Spleen (tissue), 11 donors: Measurements from ENCODE around the gene ATP10D. TPM values are rescaled to one million over a fixed set of nuclear protein-coding genes. Genes with fewer than 3 reads are reported as not detected.

Experiments used
- DNase-seq: peaks from one replicate; pipeline ENCODE4 v3.0.0-alpha.2; 2020
- H3K27ac ChIP-seq, 8 donors: fragments of 200-600 bp; sonication (generic) in 7 of 8; 1 replicate in 4 of 8; 2 replicates in 4 of 8; pipeline versions ENCODE4 v1.5.0 to v1.8.0; 2016 to 2021; ENCODE audit warnings: inconsistent platforms in 4 of 8, mild to moderate bottlenecking in 4 of 8, moderate library complexity in 1 of 8
- H3K27me3 ChIP-seq, 7 donors: fragments of 200-600 bp; sonication (generic) in 6 of 7; replicated peaks in 1 of 7; 1 replicate in 4 of 7; 2 replicates in 3 of 7; pipeline versions ENCODE4 v1.5.0 to v1.8.0; 2016 to 2021; ENCODE audit warnings: inconsistent platforms in 3 of 7, mild to moderate bottlenecking in 1 of 7
- H3K36me3 ChIP-seq, 6 donors: fragments of 200-600 bp; sonication (generic) in 5 of 6; 1 replicate in 4 of 6; 2 replicates in 2 of 6; pipeline versions ENCODE4 v1.5.0 to v1.8.0; 2016 to 2021; ENCODE audit warnings: inconsistent platforms in 2 of 6
- H3K4me1 ChIP-seq, 6 donors: fragments of 200-600 bp; sonication (generic) in 5 of 6; 1 replicate in 3 of 6; 2 replicates in 3 of 6; pipeline versions ENCODE4 v1.5.0 to v1.8.0; 2016 to 2021; ENCODE audit warnings: inconsistent platforms in 3 of 6
- H3K4me3 ChIP-seq, 8 donors: fragments of 200-600 bp; sonication (generic) in 7 of 8; 1 replicate in 4 of 8; 2 replicates in 4 of 8; pipeline versions ENCODE4 v1.5.0 to v1.8.0; 2016 to 2021; ENCODE audit warnings: inconsistent platforms in 4 of 8, mild to moderate bottlenecking in 4 of 8, moderate library complexity in 2 of 8
- H3K9me3 ChIP-seq, 8 donors: fragments of 200-600 bp; sonication (generic) in 7 of 8; 1 replicate in 4 of 8; 2 replicates in 4 of 8; pipeline versions ENCODE4 v1.5.0 to v1.8.0; 2016 to 2021; ENCODE audit warnings: inconsistent platforms in 4 of 8
- POLR2A ChIP-seq, 3 donors: fragments of 450-650 bp; IDR thresholded peaks; one replicate each; pipeline ENCODE4 v1.5.1; 2017; ENCODE audit warnings: antibody characterized with exemption in 3 of 3, mild to moderate bottlenecking in 1 of 3
- POLR2AphosphoS5 ChIP-seq, 3 donors: sonication (generic); formaldehyde crosslinking; IDR thresholded peaks; one replicate each; pipeline ENCODE4 v1.5.1; 2017; ENCODE audit warnings: antibody characterized with exemption in 3 of 3
- WGBS, 5 donors: extraction: QIAGEN DNeasy Blood & Tissue Kit in 3 of 5; methylation state at CpG; one replicate each; pipeline versions ENCODE4 v1.1.5 to v1.1.7; 2013 to 2018; 5-methylcytosine and 5-hydroxymethylcytosine counted together
- intact Hi-C: fragments of 100-400 bp; cut with DNase I; formaldehyde crosslinking; loops from one replicate; pipeline ENCODE4 v1.15.0; 2023; ENCODE audit warnings: low total_unique reads
- polyA plus RNA-seq, 3 donors: library from polyadenylated mRNA; stranded (reverse); fragments of 200-250 nt; gene quantifications; one replicate each; pipeline ENCODE4 v1.2.1, GENCODE V29; 2013
- total RNA-seq, 7 donors: library from RNA; depleted of rRNA in 3 of 7; stranded (reverse); fragments of >200 nt in 3 of 7; fragmentation: NEBNext Ultra II Directional in 4 of 7; extraction: Animal tissue kit (Norgen Biotek cat#: 25700) in 4 of 7; gene quantifications; one replicate each; pipeline versions ENCODE4 v1.1.0 to v1.2.1, GENCODE V29; 2016 to 2021
- TF ChIP-seq, protein P1 (sequence below), 11 experiments: fragments of 200-600 bp in 7 of 11; fragments of 450-650 bp in 4 of 11; sonication (generic) in 4 of 11; IDR thresholded peaks in 8 of 11; conservative IDR thresholded peaks in 3 of 11; 1 replicate in 7 of 11; 2 replicates in 4 of 11; pipeline versions ENCODE4 v1.4.0 to v1.8.0; 2016 to 2021; ENCODE audit warnings: antibody characterized with exemption in 11 of 11, inconsistent platforms in 4 of 11, mild to moderate bottlenecking in 1 of 11
- donor health status: healthy with polysubstance abuse.
- donor health status: DM: no; HTN: no; CAD: no; lungs with moderate emphysema.
- donor health status: DM: no; HTN: no; CAD: no.
- donor health status: Bipolar disorder and iron deficiency.
- donor health status: healthy.
- donor health status: DM: no; HTN: no; CAD: no.
- donor health status: DM: yes; HTN: yes; CAD: no.

The ATP10D gene
- total and polyA plus RNA-seq, 10 donors: 4.6 to 79.1 (median 51.2) TPM

DNA sequence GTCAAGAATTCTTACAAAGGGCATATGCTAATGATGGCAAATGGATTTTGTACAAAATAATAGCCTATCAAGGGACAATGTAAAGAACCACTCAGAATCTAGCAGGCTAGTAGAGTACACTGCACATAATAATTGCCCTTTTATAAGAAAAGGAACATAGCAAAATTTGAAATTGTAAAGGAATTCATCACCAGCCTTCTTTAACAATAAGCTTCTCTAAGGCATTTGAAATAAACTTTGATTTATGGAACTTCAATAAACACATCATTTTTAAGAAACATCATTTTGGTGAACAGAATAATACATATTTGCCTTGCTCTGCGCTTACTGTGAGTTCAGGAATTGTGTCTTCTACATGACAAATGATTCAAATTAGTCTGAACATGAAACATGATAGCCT lies 9.7 kb upstream of the ATP10D start:
- intact Hi-C loops: no loop called here
- WGBS, 5 donors: 92 to 97% (median 96%) methylated on average over 1 of the region's 1 CpG
- H3K9me3 ChIP-seq: no peaks in the 10 kb centered on the region

DNA sequence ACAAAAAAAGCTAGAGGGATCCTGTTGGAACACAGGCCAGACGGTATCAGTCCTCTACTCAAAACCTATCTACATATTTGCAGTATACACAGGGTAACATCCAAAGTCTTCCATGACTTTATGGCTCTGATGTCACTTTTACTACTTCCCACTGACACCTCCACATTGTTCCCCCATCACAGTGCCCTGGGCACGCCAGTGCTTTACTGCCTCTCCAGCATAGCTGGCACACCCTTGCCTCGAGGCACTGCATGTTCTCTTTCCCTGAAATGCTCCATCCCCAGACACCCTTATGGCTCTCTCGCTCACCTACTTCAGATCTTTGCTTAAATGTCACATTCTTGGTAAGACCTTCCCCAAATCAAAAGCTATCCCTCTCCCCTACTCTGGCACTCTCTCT lies 6.3 kb upstream of the ATP10D start:
- H3K4me1 ChIP-seq: peaks cover 0 to 21% (median 11%) of the 10 kb centered on the region in 6 donors
- intact Hi-C loops: no loop called here
- no peaks in the 10 kb centered on the region for H3K9me3 ChIP-seq
- H3K36me3 ChIP-seq: no peaks in the 10 kb centered on the region
- H3K27ac ChIP-seq: no peak overlapping the region
- DNase-seq: peak; percentile 47
- H3K27me3 ChIP-seq: no peaks in the 10 kb centered on the region
- no peak overlapping the region for H3K4me3 ChIP-seq
- TF ChIP-seq, protein P1, sequence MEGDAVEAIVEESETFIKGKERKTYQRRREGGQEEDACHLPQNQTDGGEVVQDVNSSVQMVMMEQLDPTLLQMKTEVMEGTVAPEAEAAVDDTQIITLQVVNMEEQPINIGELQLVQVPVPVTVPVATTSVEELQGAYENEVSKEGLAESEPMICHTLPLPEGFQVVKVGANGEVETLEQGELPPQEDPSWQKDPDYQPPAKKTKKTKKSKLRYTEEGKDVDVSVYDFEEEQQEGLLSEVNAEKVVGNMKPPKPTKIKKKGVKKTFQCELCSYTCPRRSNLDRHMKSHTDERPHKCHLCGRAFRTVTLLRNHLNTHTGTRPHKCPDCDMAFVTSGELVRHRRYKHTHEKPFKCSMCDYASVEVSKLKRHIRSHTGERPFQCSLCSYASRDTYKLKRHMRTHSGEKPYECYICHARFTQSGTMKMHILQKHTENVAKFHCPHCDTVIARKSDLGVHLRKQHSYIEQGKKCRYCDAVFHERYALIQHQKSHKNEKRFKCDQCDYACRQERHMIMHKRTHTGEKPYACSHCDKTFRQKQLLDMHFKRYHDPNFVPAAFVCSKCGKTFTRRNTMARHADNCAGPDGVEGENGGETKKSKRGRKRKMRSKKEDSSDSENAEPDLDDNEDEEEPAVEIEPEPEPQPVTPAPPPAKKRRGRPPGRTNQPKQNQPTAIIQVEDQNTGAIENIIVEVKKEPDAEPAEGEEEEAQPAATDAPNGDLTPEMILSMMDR (IDR thresholded peaks at IDR 0.05 in 8 of 11, conservative IDR thresholded peaks at IDR 0.05 in 3 of 11): no peak
- TF ChIP-seq POLR2AphosphoS5 (IDR thresholded peaks at IDR 0.05) (no peak), POLR2A (IDR thresholded peaks at IDR 0.05) (no peak)
- WGBS, 5 donors: 90 to 96% (median 91%) methylated on average over 4 of the region's 4 CpGs

More for the DNA sequence above, 9.7 kb upstream of the ATP10D start:
- Histone ChIP-seq H3K4me1 (no peaks in the 10 kb centered on the region), H3K27me3 (no peaks in the 10 kb centered on the region), H3K4me3 (no peak overlapping the region), H3K27ac (no peak overlapping the region), H3K36me3 (no peaks in the 10 kb centered on the region)
- DNase-seq: no peak
- TF ChIP-seq POLR2AphosphoS5 (IDR thresholded peaks at IDR 0.05) (no peak), POLR2A (IDR thresholded peaks at IDR 0.05) (no peak)
- TF ChIP-seq, protein P1 (IDR thresholded peaks at IDR 0.05 in 8 of 11, conservative IDR thresholded peaks at IDR 0.05 in 3 of 11): no peak

DNA sequence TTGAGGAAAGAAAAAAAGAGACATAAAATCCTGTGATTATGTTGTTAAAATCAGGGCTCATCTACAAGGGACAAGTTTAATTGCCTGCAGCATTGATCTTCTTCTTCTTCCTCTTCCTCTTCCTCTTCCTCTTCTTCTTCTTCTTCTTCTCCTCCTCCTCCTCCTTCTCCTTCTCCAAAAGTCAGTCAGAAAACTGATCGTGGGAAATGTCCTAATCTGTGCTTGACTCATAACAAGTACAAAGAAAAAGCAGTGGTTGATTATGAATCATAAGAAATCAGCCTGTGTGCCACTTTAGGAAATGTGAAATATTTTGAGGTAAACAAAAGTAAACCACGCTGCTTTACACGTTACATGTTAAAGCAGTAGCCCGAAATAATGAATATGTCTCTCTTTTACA lies 2.7 kb upstream of the ATP10D start:
- DNase-seq: no peak
- H3K27ac ChIP-seq: peak overlapping the region in 2 of 8 donors; percentile 8 to 9
- no peak for TF ChIP-seq POLR2A (IDR thresholded peaks at IDR 0.05)
- TF ChIP-seq, protein P1 (IDR thresholded peaks at IDR 0.05 in 8 of 11, conservative IDR thresholded peaks at IDR 0.05 in 3 of 11): no peak
- TF ChIP-seq POLR2AphosphoS5 (IDR thresholded peaks at IDR 0.05): no peak
- no peaks in the 10 kb centered on the region for H3K36me3 ChIP-seq
- no peaks in the 10 kb centered on the region for H3K9me3 ChIP-seq
- WGBS, 5 donors: 52 to 72% (median 56%) methylated on average over 4 of the region's 4 CpGs
- no peak overlapping the region for H3K4me3 ChIP-seq
- peaks cover 8 to 51% (median 37%) of the 10 kb centered on the region in 6 donors for H3K4me1 ChIP-seq
- intact Hi-C loops: no loop called here
- H3K27me3 ChIP-seq: no peaks in the 10 kb centered on the region

DNA sequence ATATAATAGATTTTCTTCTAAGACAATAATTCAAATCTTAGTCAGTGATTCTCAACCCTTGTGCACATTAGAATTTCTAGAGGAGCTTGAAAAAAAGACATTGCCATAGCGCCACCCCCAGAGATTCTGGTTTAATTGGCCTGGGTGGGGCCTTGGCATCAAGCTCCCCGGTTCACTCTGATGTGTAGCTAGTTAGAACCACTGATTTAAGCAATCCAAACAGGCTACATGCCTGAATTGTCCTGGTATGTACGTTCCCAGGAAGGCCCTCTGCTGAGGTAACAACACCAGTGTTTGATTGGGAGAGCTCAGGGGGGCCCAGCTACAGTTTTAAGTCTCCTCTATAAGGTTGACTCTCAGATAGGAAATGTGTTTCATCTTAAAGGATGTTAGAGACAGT lies 1.3 kb upstream of the ATP10D start:
- 89 to 92% (median 91%) methylated on average over 3 of the region's 3 CpGs for WGBS, 5 donors
- TF ChIP-seq POLR2A (IDR thresholded peaks at IDR 0.05) (no peak), POLR2AphosphoS5 (IDR thresholded peaks at IDR 0.05) (no peak)
- TF ChIP-seq, protein P1 (IDR thresholded peaks at IDR 0.05 in 8 of 11, conservative IDR thresholded peaks at IDR 0.05 in 3 of 11): no peak
- Histone ChIP-seq H3K9me3 (peaks cover 0 to 3% (median 0%) of the 10 kb centered on the region in 8 donors), H3K27me3 (no peaks in the 10 kb centered on the region), H3K4me3 (no peak overlapping the region), H3K27ac (peak overlapping the region in 5 of 8 donors; percentile 91 to 96 (median 92)), H3K36me3 (no peaks in the 10 kb centered on the region), H3K4me1 (peaks cover 10 to 64% (median 43%) of the 10 kb centered on the region in 6 donors)
- DNase-seq: no peak
- intact Hi-C loops: no loop called here
